HFFc6 (cell line): ENCODE data around the gene SPA17. TPM values are rescaled to one million over a fixed set of nuclear protein-coding genes. Genes with fewer than 3 reads are reported as not detected.

Source experiments
- DNase-seq: peaks from one replicate; pipeline ENCODE4 v3.0.0-alpha.2; 2018
- H3K27ac Mint-ChIP-seq: 2 replicates; pipeline ENCODE4 v1.8.0; 2020; ENCODE audit warnings: mild to moderate bottlenecking, mixed read lengths
- H3K27me3 Mint-ChIP-seq: 2 replicates; pipeline ENCODE4 v1.8.0; 2021; ENCODE audit warnings: mild to moderate bottlenecking, moderate library complexity, mixed read lengths; ENCODE audit not compliant: insufficient read depth
- H3K36me3 Mint-ChIP-seq: 2 replicates; pipeline ENCODE4 v1.8.0; 2021; ENCODE audit warnings: low read depth, mixed read lengths
- H3K4me1 Mint-ChIP-seq: 2 replicates; pipeline ENCODE4 v1.8.0; 2020; ENCODE audit warnings: low read depth, mixed read lengths
- H3K4me3 Mint-ChIP-seq: 2 replicates; pipeline ENCODE4 v1.8.0; 2020; ENCODE audit warnings: mild to moderate bottlenecking, moderate library complexity, mixed read lengths
- H3K9me3 Mint-ChIP-seq: 2 replicates; pipeline ENCODE4 v1.8.0; 2020; ENCODE audit warnings: mild to moderate bottlenecking, mixed read lengths
- CTCF ChIP-seq: fragments of 200-600 bp; sonication (generic); IDR thresholded peaks from 2 replicates; pipeline ENCODE4 v1.5.0; 2021; ENCODE audit warnings: antibody characterized with exemption, mild to moderate bottlenecking
- total RNA-seq, 6 experiments: library from RNA; stranded (reverse); fragmentation: NEBNext Ultra II Directional; extraction: Animal tissue kit (Norgen Biotek cat#: 25700); gene quantifications; 2 replicates in 1 of 6; 3 replicates in 5 of 6; pipeline ENCODE4 v1.2.3, GENCODE V29; 2021

SPA17 gene
- total RNA-seq, 6 experiments from 2014 or later = 5.0 to 10.2 (median 9.1) TPM

- TF ChIP-seq CTCF = no peak
- peaks cover 35% of the 10 kb centered on the region for H3K27me3 Mint-ChIP-seq
- DNase-seq = no peak
- H3K9me3 Mint-ChIP-seq = no peaks in the 10 kb centered on the region
- peak overlapping the region; percentile 85 for H3K4me3 Mint-ChIP-seq
- H3K27ac Mint-ChIP-seq = peak overlapping the region; percentile 8; the same call in 1 of the 2 replicates
- H3K4me1 Mint-ChIP-seq = peaks cover 19% of the 10 kb centered on the region
- H3K36me3 Mint-ChIP-seq = no peaks in the 10 kb centered on the region
Measured at GRCh38 chr11:124738713-124739478, 65.2 kb downstream of the SPA17 start.

GRCh38 chr11:124739479-124740276 is 66.0 kb downstream of the SPA17 start, which contains the start of gene NRGN:
TSS of gene NRGN (plus strand) at chr11:124739942. CDS start at chr11:124740085, 143 bp downstream.
- H3K9me3 Mint-ChIP-seq = no peaks in the 10 kb centered on the region
- peak within 1 kb of the TSS; percentile 85 for H3K4me3 Mint-ChIP-seq
- no peak for TF ChIP-seq CTCF
- peak; percentile 74 for DNase-seq
- peak within 1 kb of the TSS; percentile 8; the same call in 1 of the 2 replicates for H3K27ac Mint-ChIP-seq
- H3K27me3 Mint-ChIP-seq = peaks cover 36% of the 10 kb centered on the region
- peaks cover 19% of the 10 kb centered on the region for H3K4me1 Mint-ChIP-seq
- H3K36me3 Mint-ChIP-seq = no peaks in the 10 kb centered on the region

GRCh38 chr11:124740277-124740882 is 66.7 kb downstream of the SPA17 start:
- H3K27ac Mint-ChIP-seq = no peak overlapping the region
- peak; percentile 69 for TF ChIP-seq CTCF
- peak overlapping the region; percentile 85 for H3K4me3 Mint-ChIP-seq
- DNase-seq = no peak
- H3K4me1 Mint-ChIP-seq = peaks cover 19% of the 10 kb centered on the region
- peaks cover 37% of the 10 kb centered on the region for H3K27me3 Mint-ChIP-seq
- no peaks in the 10 kb centered on the region for H3K36me3 Mint-ChIP-seq
- H3K9me3 Mint-ChIP-seq = no peaks in the 10 kb centered on the region

- TF ChIP-seq CTCF = no peak
- Mint-ChIP-seq H3K9me3 (no peaks in the 10 kb centered on the region), H3K27ac (no peak overlapping the region), H3K27me3 (peaks cover 29% of the 10 kb centered on the region), H3K4me1 (peaks cover 34% of the 10 kb centered on the region), H3K4me3 (no peak overlapping the region), H3K36me3 (no peaks in the 10 kb centered on the region)
- no peak for DNase-seq
Measured at GRCh38 chr11:124742555-124742954, 68.9 kb downstream of the SPA17 start.

GRCh38 chr11:124743050-124743449 is 69.3 kb downstream of the SPA17 start:
- H3K4me1 Mint-ChIP-seq = peaks cover 38% of the 10 kb centered on the region
- DNase-seq = no peak
- H3K27me3 Mint-ChIP-seq = peaks cover 29% of the 10 kb centered on the region
- no peaks in the 10 kb centered on the region for H3K9me3 Mint-ChIP-seq
- H3K4me3 Mint-ChIP-seq = no peak overlapping the region
- H3K27ac Mint-ChIP-seq = no peak overlapping the region
- no peaks in the 10 kb centered on the region for H3K36me3 Mint-ChIP-seq
- no peak for TF ChIP-seq CTCF
